Muscle of arm (tissue), 14 donors: Measurements from ENCODE around the gene SHMT2. TPM values are rescaled to one million over a fixed set of nuclear protein-coding genes. Genes with fewer than 3 reads are reported as not detected.

Experiments
- DNase-seq: peaks from one replicate; pipeline ENCODE4 v3.0.0-alpha.2; 2013
- long read RNA-seq, 11 donors: transcript quantifications; one replicate each; lab custom pipeline, GENCODE V29; 2026
- polyA plus RNA-seq, 12 donors: library from polyadenylated mRNA; unstranded; fragments of 120-200 nt; gene quantifications; one replicate each; pipeline ENCODE4 v1.2.1, GENCODE V29; 2013; ENCODE audit not compliant: insufficient read length in 12 of 12

The SHMT2 gene
- polyA plus RNA-seq, result 10 to 100 TPM in 11 of 12 donors, not detected in 1; 50.8 to 97.5 (median 61.8) TPM
- long read RNA-seq, donor 1, transcript SHMT2-201 (12 exons, 2,537 nt), result major isoform, 14 of 30 reads
- long read RNA-seq, donor 1, partial matches to known transcripts, result 0 of 30 reads
- long read RNA-seq, donor 1, other reads (novel, unspliced or antisense), result 13 of 30 reads
- long read RNA-seq, donor 2, transcript SHMT2-201 (12 exons, 2,537 nt), result major isoform, 21 of 474 reads
- long read RNA-seq, donor 2, partial matches to known transcripts, result 416 of 474 reads
- long read RNA-seq, donor 2, other reads (novel, unspliced or antisense), result 33 of 474 reads
- long read RNA-seq, donor 3, partial matches to known transcripts, result 105 of 124 reads
- long read RNA-seq, donor 3, other reads (novel, unspliced or antisense), result 13 of 124 reads
- long read RNA-seq, donor 4, transcript SHMT2-201 (12 exons, 2,537 nt), result major isoform, 5 of 67 reads
- long read RNA-seq, donor 4, partial matches to known transcripts, result 62 of 67 reads
- long read RNA-seq, donor 4, other reads (novel, unspliced or antisense), result 0 of 67 reads
- long read RNA-seq, donor 5, result 0 reads
- long read RNA-seq, donor 6, transcript SHMT2-201 (12 exons, 2,537 nt), result major isoform, 10 of 31 reads
- long read RNA-seq, donor 6, partial matches to known transcripts, result 7 of 31 reads
- long read RNA-seq, donor 6, other reads (novel, unspliced or antisense), result 14 of 31 reads
- long read RNA-seq, donor 7, transcript SHMT2-201 (12 exons, 2,537 nt), result major isoform, 8 of 14 reads
- long read RNA-seq, donor 7, partial matches to known transcripts, result 0 of 14 reads
- long read RNA-seq, donor 7, other reads (novel, unspliced or antisense), result 6 of 14 reads
- long read RNA-seq, donor 8, transcript SHMT2-201 (12 exons, 2,537 nt), result major isoform, 24 of 291 reads
- long read RNA-seq, donor 8, partial matches to known transcripts, result 220 of 291 reads
- long read RNA-seq, donor 8, other reads (novel, unspliced or antisense), result 47 of 291 reads
- long read RNA-seq, donor 9, transcript SHMT2-201 (12 exons, 2,537 nt), result major isoform, 9 of 9 reads
- long read RNA-seq, donor 9, partial matches to known transcripts, result 0 of 9 reads
- long read RNA-seq, donor 9, other reads (novel, unspliced or antisense), result 0 of 9 reads
- long read RNA-seq, donor 10, transcript SHMT2-201 (12 exons, 2,537 nt), result major isoform, 13 of 13 reads
- long read RNA-seq, donor 10, partial matches to known transcripts, result 0 of 13 reads
- long read RNA-seq, donor 10, other reads (novel, unspliced or antisense), result 0 of 13 reads
- long read RNA-seq, donor 11, transcript SHMT2-201 (12 exons, 2,537 nt), result major isoform, 15 of 33 reads
- long read RNA-seq, donor 11, partial matches to known transcripts, result 16 of 33 reads
- long read RNA-seq, donor 11, other reads (novel, unspliced or antisense), result 0 of 33 reads

DNA sequence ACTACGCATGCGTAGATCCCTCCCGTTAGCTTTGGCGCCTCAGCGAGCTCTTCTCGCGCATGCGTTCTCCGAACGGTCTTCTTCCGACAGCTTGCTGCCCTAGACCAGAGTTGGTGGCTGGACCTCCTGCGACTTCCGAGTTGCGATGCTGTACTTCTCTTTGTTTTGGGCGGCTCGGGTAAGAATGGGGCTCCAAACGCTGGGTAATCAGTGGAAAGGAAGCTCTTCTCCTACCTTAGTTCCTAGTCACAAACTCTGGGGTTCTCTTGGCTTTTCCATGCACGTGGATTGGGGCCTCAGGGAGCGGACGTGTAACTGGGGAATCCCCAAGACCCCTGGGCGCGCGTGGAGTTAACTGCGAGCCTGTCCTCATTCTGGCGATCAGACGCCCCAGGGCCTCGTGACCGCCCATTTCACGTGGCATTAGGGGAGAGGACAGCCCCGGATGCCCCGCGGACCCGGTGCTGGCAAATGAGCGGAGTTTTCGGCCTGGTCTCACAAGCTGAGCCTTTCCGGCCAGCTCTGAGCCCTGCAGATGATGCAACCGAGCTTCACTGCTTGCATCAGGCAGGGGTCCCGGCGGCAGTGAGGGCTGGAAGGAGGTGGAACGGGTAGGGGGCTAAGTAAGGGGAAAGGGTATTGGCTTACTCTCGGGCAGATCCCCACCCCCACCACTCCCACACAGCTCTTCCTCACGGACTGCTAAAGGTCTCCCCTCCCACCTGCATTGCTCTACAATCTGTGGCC lies at the start of gene SHMT2:
SHMT2 (plus strand) TSS at position 78 of the 747 bp plus-strand sequence; CDS start at position 146, 68 bp downstream.
- peak; percentile 97 for DNase-seq

DNA sequence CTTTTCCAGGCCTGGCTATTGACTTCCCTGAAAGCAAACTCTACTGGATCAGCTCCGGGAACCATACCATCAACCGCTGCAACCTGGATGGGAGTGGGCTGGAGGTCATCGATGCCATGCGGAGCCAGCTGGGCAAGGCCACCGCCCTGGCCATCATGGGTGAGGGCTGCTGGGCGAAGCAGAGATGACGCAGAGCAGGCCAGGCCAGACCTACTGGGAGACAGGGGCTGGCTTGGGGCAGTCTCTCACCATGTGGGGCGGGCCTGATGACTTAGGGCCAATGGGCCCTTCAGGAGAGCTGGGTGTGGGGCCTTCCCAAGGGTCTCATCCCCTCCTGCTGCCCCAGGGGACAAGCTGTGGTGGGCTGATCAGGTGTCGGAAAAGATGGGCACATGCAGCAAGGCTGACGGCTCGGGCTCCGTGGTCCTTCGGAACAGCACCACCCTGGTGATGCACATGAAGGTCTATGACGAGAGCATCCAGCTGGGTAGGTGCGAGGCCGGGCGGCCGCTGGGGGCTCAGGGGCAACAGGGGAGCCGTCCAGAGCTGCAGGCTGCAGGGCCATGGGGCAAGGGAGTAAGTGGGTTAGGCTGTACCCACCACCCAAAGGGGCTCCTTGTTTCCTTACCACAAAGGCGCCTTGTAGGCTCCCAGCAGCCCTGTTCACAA lies 49.1 kb upstream of the SHMT2 start:
- no peak for DNase-seq

DNA sequence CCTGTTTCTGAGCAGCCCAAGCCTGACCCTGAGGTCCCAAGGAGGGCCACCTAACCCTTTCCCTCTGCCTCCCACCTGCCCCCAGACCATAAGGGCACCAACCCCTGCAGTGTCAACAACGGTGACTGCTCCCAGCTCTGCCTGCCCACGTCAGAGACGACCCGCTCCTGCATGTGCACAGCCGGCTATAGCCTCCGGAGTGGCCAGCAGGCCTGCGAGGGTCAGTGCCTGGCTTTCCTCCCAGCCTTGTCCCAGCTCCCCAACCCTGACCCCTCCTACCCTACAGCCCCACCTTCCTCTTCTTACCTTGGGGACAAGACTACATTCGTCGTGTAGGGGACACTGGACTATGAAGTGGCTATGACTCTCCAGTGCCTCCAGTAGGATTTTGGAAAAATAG lies 48.4 kb upstream of the SHMT2 start:
- no peak for DNase-seq

DNA sequence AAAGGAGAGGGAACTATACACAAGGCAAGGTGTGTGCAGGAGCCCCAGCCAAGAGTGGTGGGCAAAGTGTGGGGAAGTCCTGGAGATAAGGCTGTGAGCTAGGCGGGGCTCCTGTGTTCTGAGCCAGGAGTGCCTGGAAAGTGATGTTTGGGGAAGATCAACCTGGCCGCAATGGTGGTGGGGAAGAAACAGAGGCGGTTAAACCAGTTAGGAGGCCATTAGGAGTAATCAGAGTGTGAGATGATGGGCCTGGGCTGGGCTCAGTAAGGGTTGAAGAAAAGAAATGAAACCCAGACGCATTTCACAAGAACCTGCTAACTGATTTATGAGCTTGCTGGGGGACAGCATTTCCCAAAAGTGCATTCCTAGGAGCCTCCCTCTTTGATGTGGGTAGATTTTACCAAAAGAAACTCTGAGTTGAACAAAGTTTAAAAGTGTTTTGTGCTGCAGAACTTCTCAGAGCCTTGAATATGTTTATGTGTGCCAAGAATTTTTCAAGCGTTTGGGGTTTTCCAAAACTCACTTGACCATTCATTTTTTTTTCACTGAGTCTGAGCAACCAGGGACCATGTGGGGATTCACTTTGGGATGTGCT lies 47.9 kb upstream of the SHMT2 start:
- no peak for DNase-seq

DNA sequence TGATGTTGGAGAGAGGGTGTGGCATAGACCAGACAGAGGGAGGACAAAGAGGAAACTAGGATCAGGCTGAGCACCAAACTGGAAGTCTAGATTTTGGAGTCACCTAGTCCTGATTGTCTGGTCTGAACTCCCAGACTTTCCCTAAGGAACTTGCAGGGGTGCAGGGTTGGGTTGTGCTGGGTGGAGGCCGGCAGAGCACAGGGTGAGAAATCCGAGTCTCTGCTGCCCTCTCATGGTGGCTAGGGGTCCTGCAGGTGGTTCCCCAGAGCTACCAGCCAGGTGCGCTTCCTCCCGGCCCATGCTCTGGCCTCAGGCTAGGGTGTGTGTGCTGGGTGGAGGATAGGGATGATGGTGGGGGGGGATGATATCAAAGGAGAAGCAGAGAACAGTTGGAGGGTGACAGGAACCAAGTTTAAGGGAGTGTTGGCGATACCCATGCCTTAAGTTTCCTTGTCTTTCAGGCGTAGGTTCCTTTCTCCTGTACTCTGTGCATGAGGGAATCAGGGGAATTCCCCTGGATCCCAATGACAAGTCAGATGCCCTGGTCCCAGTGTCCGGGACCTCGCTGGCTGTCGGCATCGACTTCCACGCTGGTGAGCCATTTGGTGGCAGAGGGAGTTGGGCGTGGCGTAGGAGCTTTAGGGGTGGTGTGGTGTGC lies 46.5 kb upstream of the SHMT2 start:
- DNase-seq, result peak; percentile 77

DNA sequence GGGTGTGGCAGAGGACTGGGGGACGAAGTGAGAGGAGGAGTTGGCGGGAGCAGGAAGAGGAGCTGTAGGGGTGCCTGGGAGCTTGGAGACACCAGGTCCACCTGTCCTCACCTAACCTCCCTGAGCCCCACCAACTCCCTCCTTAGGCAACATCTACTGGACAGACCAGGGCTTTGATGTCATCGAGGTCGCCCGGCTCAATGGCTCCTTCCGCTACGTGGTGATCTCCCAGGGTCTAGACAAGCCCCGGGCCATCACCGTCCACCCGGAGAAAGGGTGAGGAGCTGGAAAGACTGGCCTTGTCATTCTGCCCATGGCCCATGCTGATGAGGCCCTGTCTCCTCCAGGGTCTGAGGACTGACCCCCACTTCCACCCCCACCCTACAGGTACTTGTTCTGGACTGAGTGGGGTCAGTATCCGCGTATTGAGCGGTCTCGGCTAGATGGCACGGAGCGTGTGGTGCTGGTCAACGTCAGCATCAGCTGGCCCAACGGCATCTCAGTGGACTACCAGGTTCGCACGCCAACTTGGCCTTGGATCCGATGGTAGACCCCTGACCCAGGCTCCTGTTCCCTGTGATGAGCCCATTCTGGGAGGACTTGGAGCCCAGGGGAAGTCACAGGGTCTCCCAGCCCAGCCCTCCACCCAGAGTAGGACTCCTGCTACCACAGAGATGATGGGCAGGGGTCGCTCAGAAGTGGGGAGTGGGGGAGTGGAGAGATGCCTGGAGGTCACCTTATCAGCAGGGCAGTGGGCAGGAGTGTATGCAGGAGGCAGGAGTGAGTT lies 45.4 kb upstream of the SHMT2 start:
- DNase-seq, result no peak

DNA sequence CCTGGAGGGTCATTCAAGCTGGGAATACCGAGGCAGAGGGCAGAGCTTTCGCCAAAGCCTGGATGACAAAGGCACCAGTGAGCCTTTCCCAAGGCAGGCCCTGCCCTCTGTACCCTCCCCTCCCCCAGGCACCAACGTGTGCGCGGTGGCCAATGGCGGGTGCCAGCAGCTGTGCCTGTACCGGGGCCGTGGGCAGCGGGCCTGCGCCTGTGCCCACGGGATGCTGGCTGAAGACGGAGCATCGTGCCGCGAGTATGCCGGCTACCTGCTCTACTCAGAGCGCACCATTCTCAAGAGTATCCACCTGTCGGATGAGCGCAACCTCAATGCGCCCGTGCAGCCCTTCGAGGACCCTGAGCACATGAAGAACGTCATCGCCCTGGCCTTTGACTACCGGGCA lies 44.1 kb upstream of the SHMT2 start:
- no peak for DNase-seq

DNA sequence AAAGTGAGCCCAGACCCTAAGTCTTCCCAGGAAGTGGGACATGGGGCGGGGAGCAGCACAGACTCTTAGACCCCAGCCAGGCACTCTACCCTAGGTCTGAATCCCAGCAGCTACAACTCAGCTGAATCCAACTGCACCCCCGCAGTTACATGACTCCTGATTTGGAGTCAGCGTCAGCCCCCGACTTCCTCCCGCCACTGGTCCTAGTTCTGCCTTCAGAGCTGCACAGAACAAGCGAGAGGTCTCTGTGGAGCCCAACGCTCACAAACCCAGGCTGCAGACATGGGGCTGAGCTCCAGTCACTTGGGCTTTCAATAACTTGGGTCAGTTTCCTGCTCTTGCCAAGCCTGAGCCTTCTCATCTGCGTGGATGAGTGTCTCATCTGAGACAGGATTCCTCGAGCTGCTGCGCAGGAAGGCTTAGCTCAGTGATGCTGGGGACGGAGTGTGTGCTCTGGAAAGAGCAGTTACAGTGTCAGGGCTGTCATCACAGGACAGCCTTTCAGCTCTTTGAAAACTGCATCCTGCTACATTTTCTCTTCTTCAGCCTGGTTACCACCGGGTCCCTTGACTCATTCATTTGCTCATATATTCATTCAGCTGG lies 43.5 kb upstream of the SHMT2 start:
- DNase-seq, result no peak

DNA sequence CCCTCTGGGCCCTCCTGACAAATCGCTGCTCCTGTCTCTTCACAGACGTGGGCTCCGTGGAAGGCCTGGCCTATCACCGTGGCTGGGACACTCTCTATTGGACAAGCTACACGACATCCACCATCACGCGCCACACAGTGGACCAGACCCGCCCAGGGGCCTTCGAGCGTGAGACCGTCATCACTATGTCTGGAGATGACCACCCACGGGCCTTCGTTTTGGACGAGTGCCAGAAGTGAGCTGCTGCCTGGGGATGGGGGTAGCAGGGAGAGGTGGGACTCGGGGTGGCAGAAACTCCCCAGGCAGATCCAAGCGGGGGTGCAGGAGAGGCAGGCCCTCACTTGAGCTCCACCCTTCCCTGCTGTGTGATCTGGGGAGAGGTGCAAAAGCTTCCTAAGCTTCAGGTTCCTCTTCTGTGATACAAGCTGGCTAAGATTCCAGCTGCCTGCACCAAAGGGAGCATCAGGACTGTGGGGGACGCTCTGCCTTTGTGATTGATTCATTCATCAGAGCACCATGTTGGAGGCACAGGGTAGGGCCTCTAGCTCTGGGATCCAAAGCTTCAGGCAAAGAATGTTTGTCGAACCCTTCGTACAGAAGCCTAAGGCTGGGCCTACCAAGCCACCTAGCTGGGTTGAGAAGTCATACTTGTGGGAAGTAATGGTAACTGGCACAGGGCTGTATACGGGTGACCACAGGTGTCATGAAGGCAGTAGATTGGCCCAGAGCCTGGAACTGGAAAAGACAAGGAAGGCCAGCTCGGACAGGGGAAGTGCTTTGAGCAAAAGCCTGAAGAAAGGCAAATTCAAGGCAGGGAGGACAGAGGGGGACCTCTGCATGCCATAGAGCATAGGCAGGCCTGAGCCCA lies 42.1 kb upstream of the SHMT2 start:
- DNase-seq, result no peak

DNA sequence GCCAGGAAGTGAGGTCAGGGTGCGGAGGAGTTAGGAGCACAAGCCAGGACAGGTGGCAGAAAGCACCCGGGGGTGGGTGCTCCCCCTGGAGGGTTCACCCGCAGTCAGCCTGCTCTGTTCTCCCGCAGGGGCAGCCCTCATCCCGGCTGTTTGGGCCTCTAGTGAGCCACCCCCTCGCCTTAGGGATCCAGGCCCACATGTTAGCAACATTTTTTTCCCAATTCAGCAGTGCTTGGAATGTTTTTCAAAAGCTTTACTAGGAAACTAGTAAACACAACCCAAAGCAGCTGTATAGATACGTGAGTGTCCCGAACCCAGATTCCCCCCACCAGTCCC lies 41.5 kb upstream of the SHMT2 start:
- no peak for DNase-seq

DNA sequence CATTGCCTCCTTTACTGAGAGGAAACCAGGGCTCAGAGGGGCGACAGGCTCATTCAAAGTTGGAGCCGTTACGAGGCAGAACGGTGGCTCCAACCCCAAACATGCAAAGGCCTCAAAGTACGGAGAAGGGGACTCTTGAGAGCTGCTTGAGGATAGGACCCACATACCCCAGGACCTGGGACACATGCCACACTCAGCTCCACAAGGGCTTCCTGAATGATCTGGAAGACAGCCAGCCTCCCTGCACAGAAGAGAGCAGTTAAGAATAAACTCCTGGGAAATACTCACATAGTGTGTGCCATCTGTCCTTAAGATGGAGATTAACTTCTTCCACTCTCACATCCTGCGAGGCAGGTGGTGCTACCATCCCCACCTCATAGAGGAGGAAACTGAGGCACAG lies 39.5 kb upstream of the SHMT2 start:
- no peak for DNase-seq

DNA sequence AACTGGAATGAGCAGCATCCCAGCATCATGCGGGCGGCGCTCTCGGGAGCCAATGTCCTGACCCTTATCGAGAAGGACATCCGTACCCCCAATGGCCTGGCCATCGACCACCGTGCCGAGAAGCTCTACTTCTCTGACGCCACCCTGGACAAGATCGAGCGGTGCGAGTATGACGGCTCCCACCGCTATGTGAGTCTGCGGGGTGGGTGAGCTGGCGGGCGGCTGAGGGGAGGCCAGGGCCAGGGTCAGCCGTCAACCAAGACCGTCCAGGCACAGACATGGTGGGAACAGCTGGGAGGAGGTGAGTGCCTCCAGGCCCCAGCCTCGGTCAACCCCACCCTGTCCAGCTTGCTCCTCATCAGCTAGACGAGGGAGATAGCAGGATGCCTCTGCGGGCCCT lies 38.7 kb upstream of the SHMT2 start:
- DNase-seq, result no peak

DNA sequence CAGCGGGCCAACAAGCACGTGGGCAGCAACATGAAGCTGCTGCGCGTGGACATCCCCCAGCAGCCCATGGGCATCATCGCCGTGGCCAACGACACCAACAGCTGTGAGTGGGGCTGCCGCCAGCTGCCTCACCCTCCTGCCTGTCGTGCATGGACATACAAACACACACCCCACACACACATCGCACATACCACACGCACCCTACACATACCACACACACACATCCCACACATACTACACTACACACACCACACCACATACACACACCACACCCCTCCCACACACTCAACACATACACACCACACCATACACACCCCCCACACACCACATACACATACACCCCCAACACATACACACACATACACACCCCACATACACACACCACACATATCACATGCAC lies 38.1 kb upstream of the SHMT2 start:
- no peak for DNase-seq

DNA sequence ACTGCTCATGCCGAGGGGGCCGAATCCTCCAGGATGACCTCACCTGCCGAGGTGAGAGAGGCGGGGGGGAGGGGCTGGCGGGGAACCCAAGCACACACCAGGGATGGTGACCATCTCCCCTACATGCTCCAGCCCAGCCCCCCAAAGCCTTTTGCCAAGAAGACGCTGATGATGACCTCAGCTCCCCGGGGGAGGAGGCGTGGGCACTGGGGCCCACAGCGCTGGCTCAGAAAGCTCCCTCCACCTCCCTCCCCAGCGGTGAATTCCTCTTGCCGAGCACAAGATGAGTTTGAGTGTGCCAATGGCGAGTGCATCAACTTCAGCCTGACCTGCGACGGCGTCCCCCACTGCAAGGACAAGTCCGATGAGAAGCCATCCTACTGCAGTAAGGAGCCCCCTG lies 36.6 kb upstream of the SHMT2 start:
- no peak for DNase-seq

DNA sequence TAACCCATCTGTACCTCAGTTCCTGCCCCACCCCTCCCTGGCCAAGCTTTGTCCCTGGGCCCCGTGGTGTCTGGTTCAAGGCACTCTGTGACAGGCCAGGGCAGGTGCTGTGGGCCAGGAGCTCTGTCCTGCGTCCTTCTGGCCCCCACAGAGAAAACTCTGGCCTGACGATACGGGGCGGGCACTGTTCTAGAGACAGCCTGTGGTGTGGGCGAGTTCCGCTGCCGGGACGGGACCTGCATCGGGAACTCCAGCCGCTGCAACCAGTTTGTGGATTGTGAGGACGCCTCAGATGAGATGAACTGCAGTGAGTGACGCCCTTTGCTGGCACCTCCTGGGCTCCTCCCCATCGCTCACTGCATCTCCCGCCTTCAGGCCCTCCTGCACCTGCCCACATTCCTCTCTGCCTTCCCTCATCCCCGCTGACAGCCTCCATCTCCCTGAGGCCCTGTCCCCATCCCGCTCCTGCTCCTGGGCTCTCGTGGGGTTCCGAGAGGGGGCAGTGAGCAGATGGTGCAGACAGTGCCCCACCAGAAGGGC lies 35.7 kb upstream of the SHMT2 start:
- no peak for DNase-seq

DNA sequence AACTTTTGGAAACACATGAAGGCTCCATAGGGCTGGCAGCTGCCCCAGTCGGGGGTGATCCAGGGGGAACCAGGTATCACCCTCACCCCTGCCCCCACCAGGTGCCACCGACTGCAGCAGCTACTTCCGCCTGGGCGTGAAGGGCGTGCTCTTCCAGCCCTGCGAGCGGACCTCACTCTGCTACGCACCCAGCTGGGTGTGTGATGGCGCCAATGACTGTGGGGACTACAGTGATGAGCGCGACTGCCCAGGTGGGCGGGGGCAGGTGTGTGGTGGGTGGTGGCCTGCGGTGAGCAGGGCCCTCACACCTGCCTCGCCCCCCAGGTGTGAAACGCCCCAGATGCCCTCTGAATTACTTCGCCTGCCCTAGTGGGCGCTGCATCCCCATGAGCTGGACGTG lies 35.3 kb upstream of the SHMT2 start:
- no peak for DNase-seq

DNA sequence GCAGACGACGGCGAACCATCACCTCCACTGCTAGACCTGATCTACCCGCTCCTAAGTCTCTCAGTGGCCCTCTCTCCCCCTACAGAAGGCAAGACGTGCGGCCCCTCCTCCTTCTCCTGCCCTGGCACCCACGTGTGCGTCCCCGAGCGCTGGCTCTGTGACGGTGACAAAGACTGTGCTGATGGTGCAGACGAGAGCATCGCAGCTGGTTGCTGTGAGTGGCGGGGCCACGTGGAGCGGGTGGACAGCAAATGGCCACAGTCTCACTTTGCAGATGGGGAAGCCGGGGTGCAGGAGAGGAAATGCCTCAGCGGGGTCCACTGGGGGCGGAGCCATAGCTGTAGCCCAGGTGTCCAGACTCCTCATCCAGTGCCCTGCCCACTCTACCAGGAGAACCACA lies 34.3 kb upstream of the SHMT2 start:
- DNase-seq, result no peak
